Measurements from ENCODE around the gene RBPJL.

Gene RBPJL

DNA sequence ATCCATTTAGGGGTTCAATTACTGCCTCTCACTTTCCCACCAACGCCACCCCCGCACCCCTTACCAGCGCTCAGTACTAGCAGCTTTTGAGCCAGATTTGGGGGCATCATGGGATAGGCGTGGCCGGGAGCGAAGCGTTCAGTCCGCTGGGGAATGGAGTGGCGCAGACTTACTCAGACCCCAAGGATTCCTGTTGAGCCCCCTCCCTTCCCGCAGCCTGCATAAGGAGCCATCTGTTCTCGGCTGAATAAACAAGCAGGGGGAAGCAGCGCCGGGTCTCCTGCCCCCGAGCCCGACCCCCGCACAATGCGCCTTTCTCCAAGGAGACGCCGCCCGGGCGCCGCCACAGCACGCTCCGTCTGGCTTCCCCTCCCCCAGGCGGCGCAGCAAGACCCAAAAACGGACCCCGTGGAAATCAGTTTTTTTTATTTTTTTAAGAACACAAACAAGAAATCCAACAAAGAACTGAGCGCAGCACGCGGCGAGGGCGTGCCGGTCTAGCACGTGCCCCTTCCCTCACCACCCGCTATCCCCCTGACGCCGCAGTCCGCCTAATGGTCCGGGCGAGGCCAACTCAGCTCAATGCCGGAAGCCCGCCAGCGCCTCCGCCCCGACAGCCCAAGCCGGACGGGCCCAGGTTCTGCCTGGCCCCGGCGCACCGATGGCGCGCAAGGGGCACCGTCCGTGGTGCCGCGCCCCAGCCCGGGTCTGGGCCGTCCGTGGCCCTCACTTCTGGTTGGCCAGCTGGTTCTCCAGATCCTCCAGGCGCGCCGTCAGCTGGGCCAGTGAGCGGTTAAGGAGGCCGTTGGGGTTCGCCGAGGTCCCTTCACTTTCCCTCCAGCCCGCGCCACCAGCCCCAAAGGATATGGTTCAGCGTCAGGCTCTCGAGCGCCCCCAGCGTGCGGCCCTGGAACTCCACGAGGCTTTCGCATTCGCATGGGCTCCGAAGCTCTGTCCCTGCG, 13.3 kb upstream of the RBPJL start:
- DNase-seq (ENCODE audit: low read depth in 2 of 2): peak; percentile 63 to 65

DNA sequence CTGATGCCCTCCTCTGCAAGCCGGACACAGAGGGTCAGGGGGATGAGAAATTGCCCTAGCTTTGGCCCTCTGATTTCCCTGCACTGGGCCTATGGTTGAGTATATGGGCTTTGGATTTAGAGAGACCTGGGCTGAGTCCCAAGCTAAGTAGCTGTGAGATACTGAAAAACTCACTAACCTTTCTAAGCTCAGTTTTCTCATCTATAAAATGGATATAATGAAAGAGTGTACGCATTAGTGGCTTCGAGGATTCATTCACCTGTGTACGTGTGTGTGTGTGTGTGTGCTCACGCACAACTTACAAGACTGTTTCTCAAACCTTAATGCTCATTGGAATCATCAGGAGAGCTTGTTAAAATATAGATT, 12.7 kb upstream of the RBPJL start:
- DNase-seq (ENCODE audit: low read depth in 2 of 2): no peak

DNA sequence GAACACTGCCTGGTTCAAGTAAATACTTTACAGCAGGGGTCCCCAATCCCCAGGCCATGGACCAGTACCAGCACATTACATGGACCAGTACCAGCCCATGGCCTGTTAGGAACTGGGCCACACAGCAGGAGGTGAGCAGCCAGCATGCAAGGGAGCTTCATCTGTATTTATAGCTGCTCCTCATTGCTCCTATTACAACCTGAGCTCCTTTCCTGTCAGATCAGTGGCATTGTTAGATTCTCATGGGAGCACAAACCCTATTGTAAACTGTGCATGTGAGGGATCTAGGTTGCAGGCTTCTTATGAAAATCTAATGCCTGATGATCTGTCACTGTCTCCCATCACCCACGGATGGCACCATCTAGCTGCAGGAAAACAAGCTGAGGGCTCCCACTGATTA, 12.0 kb upstream of the RBPJL start:
- no peak for DNase-seq (ENCODE audit: low read depth in 2 of 2)

- no peak for DNase-seq (ENCODE audit: low read depth in 2 of 2)
Observed at GRCh38 chr20:45297786-45298497, 8.7 kb upstream of the RBPJL start.

GRCh38 chr20:45299786-45300185, 6.9 kb upstream of the RBPJL start:
- no peak for DNase-seq (ENCODE audit: low read depth in 2 of 2)

- DNase-seq (ENCODE audit: low read depth in 2 of 2): no peak
Observed at GRCh38 chr20:45300961-45301360, 5.7 kb upstream of the RBPJL start.

- DNase-seq (ENCODE audit: low read depth in 2 of 2): no peak
Observed at GRCh38 chr20:45301824-45302271, 4.8 kb upstream of the RBPJL start.

GRCh38 chr20:45303586-45304463, 2.8 kb upstream of the RBPJL start:
- DNase-seq (ENCODE audit: low read depth in 2 of 2): no peak

- no peak for DNase-seq (ENCODE audit: low read depth in 2 of 2)
Observed at GRCh38 chr20:45304464-45304999, 2.1 kb upstream of the RBPJL start.

- DNase-seq (ENCODE audit: low read depth in 2 of 2): no peak
Observed at GRCh38 chr20:45305262-45305661, 1.4 kb upstream of the RBPJL start.

- DNase-seq (ENCODE audit: low read depth in 2 of 2): no peak
Observed at GRCh38 chr20:45307076-45307640, 518 bp downstream of the RBPJL start.

GRCh38 chr20:45308117-45308778, 1.6 kb downstream of the RBPJL start, which contains the start of gene MATN4:
MATN4 (minus strand) TSS chr20:45308299; CDS start chr20:45305582, 2,717 bp downstream.
- DNase-seq (ENCODE audit: low read depth in 2 of 2): no peak

GRCh38 chr20:45309075-45309474, 2.4 kb downstream of the RBPJL start:
- no peak for DNase-seq (ENCODE audit: low read depth in 2 of 2)

DNA sequence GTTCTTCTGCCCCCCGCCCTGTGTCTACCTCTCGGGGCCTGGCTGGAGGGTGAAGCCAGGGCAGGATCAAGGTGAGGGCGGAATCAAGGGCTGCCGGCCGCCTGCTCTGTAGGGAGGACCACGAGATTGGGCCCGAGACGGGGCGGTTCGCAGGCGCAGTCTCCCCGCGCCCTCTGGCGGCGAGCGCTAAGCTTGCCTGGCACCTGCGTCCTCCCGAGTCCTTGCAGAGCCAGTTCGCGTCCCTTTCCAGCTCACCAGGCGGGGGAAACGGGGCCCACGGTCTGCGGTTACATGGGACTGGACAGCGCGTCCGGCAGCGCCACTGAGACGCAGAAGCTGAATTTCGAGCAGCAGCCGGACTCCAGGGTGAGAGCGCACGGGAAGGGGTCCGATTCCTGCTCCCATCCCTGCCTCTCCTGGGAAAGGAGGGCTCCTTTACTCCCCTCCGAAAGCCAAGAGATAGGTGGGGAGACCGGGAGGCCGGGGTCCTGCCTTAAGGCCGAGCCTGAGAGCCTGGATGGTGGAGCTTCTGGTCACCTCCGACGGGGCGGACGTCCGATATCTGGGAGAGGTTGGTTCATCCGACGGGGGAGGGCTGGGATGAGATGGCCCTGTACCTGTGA, 5.1 kb downstream of the RBPJL start:
- peak in 1 of 2 donors; percentile 36 for DNase-seq (ENCODE audit: low read depth in 2 of 2)

GRCh38 chr20:45312241-45312640, 5.6 kb downstream of the RBPJL start:
- DNase-seq (ENCODE audit: low read depth in 2 of 2): no peak

DNA sequence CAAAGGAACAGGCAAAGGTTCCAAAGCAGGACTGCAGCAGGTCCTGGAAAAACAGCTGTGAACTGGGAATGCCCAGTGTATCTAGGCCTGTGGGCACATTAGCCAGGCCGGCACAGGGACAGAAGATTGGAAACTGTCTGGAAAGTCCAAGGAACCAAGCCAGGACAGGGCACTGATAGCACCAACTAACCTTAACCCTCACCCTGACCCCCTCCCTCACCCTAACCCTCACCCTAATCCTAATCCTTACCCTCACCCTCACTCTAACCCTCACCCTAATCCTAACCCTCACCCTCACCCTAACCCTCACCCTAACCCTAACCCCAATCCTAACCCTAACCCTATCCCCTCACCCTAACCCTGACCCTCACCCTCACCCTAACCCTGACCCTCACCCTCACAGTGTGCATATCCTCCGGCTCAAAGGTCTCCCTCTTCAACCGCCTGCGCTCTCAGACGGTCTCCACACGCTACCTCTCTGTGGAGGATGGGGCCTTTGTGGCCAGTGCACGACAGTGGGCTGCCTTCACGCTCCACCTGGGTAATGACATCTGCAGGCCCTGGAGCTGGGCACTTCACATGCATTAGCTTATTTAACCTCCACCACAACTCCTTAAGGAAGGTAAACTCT, 6.5 kb downstream of the RBPJL start:
- no peak for DNase-seq (ENCODE audit: low read depth in 2 of 2)

DNA sequence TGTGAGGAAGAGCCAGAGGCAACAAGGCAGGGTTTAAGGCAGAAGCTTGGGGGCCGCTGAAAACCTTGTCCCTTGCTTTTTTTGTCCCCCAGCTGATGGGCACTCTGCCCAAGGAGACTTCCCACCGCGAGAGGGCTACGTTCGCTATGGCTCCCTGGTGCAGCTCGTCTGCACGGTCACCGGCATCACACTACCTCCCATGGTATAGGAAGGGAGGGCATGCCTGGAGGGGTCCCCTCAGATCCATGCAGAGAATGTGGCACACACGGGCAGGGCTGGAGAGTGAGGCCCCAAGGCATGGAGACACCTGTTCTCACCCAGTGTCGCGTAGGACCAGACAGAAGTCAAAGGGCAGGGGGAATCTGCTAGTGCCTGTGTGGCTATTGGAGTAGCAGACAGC, 7.3 kb downstream of the RBPJL start:
- DNase-seq (ENCODE audit: low read depth in 2 of 2): no peak

DNA sequence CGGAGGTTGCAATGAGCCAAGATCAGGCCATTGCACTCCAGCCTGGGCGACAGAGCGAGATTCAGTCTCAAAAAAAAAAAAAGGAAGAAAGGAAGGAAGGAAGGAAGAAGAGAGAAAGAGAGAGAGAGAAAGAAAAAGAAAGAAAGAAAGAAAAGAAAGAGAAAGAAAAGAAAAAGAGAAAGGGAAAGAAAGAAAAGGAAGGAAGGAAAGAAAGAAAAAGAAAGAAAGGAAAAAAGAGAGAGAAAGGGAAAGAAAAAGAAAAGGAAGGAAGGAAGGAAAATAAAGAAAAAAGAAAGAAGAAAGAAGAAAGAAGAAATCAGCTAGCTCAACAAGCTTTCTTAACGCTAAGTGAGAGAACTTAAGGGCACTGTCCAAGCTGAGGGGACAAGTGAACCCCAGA, 9.0 kb downstream of the RBPJL start:
- no peak for DNase-seq (ENCODE audit: low read depth in 2 of 2)

- no peak for DNase-seq (ENCODE audit: low read depth in 2 of 2)
Observed at GRCh38 chr20:45316150-45317080, 9.8 kb downstream of the RBPJL start.

Data from stimulated activated CD8-positive, alpha-beta memory T cell treated with anti-CD3 and anti-CD28 coated beads, Interleukin-2, amount 100 ng/mL, for 1 hour (primary cell).